Panc1 (cell line): ENCODE results near the gene RNASEH1. TPM values are rescaled to one million over a fixed set of nuclear protein-coding genes. Genes with fewer than 3 reads are reported as not detected.

Source experiments
- ATAC-seq: fragments of 200-7000 bp; cut with Tn5 transposase; 2 replicates; pipeline ENCODE4 v1.9.1; 2020; ENCODE audit warnings: mild to moderate bottlenecking, moderate library complexity
- BruUV-seq: library from RNA; stranded (reverse); fragments of 400-500 nt; replicated peaks from 2 replicates; lab custom pipeline; 2021; lab: Mats Ljungman, UMichigan
- CTCF ChIA-PET: fragments of 300-600 bp; sonication (Branson Sonifier 250); formaldehyde crosslinking; loops from one replicate; lab custom pipeline; 2022; ENCODE audit warnings: antibody characterized with exemption; lab: Charles Lee
- POLR2A ChIA-PET: fragments of 300-600 bp; sonication (Branson Sonifier 250); formaldehyde crosslinking; loops from one replicate; lab custom pipeline; 2022; ENCODE audit warnings: antibody characterized with exemption; lab: Charles Lee
- DNase-seq: peaks from one replicate; pipeline ENCODE4 v3.0.0-alpha.2; 2010; ENCODE audit warnings: low read depth, low spot score
- H3K27ac ChIP-seq: 2 replicates; pipeline ENCODE4 v1.5.1; 2011; ENCODE audit warnings: mild to moderate bottlenecking, low read length, inconsistent platforms
- H3K27me3 ChIP-seq: fragments of 200-500 bp; sonication (Bioruptor generic); 2 replicates; pipeline ENCODE4 v1.6.0; 2014; ENCODE audit warnings: low read length, inconsistent platforms; ENCODE audit not compliant: control insufficient read depth, insufficient read depth
- H3K36me3 ChIP-seq: fragments of 200-500 bp; sonication (Bioruptor generic); 2 replicates; pipeline ENCODE4 v1.5.1; 2014; ENCODE audit warnings: inconsistent platforms, mild to moderate bottlenecking, low read length, moderate library complexity; ENCODE audit not compliant: control insufficient read depth, insufficient read depth
- H3K4me1 ChIP-seq: 2 replicates; pipeline ENCODE4 v1.5.1; 2011; ENCODE audit warnings: inconsistent platforms, mild to moderate bottlenecking, low read length, moderate library complexity; ENCODE audit not compliant: control insufficient read depth, insufficient read depth
- H3K4me3 ChIP-seq, 2 experiments: 2 replicates each; pipeline ENCODE4 v1.5.1; 2011 to 2012; ENCODE audit warnings: low read depth in 2 of 2, low read length in 2 of 2, mild to moderate bottlenecking in 2 of 2, inconsistent platforms in 1 of 2, moderate library complexity in 1 of 2
- H3K9me3 ChIP-seq: fragments of 200-500 bp; sonication (Bioruptor generic); 2 replicates; pipeline ENCODE4 v1.5.1; 2014; ENCODE audit warnings: low read depth, mild to moderate bottlenecking, inconsistent platforms, low read length, moderate library complexity; ENCODE audit not compliant: control insufficient read depth, insufficient read depth
- CTCF ChIP-seq: fragments of 450-650 bp; IDR thresholded peaks from 2 replicates; pipeline ENCODE4 v1.5.1; 2017; ENCODE audit warnings: mild to moderate bottlenecking
- POLR2AphosphoS5 ChIP-seq: IDR thresholded peaks from 2 replicates; pipeline ENCODE4 v1.6.1; 2012; ENCODE audit warnings: mild to moderate bottlenecking, low read depth, low read length, moderate library complexity
- REST ChIP-seq, 2 experiments: IDR thresholded peaks; 2 replicates each; pipeline ENCODE4 v1.6.1; 2011 to 2012; ENCODE audit warnings: low read depth in 2 of 2, control low read depth in 1 of 2, low read length in 1 of 2, mild to moderate bottlenecking in 1 of 2, moderate library complexity in 1 of 2; ENCODE audit not compliant: insufficient read depth in 1 of 2
- SIN3A ChIP-seq: IDR thresholded peaks from 2 replicates; pipeline ENCODE4 v1.6.1; 2012; ENCODE audit warnings: low read depth, mild to moderate bottlenecking, low read length, moderate library complexity, borderline replicate concordance; ENCODE audit not compliant: insufficient read depth
- TCF7L2 ChIP-seq: IDR thresholded peaks from 2 replicates; pipeline ENCODE4 v1.6.1; 2011; ENCODE audit warnings: mild to moderate bottlenecking, low read depth, low read length, inconsistent platforms
- in situ Hi-C: cut with HindIII; loops from 2 replicates; pipeline ENCODE4 v1.10.0; 2016; ENCODE audit warnings: low sequenced_read_pairs, low pct_unique_long_range_greater_than_20kb
- intact Hi-C: fragments of 100-400 bp; cut with micrococcal nuclease; formaldehyde crosslinking; loops from one replicate; pipeline ENCODE4 v1.10.0; 2022; ENCODE audit not compliant: unreplicated experiment
- total RNA-seq: library from RNA; stranded (reverse); gene quantifications from one replicate; pipeline ENCODE4 v1.2.1, GENCODE V29; 2021; ENCODE audit not compliant: unreplicated experiment

RNASEH1 gene
- total RNA-seq, 1 experiment from 2014 or later = 43.7 TPM

GRCh38 chr2:3606028-3606369 lies 47.9 kb upstream of the RNASEH1 start:
- no peak overlapping the region for H3K4me3 ChIP-seq
- intact Hi-C loops = no loop called here
- POLR2A ChIA-PET = no interaction called here
- BruUV-seq = no TSS peak
- in situ Hi-C loops = no loop called here
- H3K4me1 ChIP-seq = peaks cover 8% of the 10 kb centered on the region; the same call in 1 of the 2 replicates
- ATAC-seq (no peak), DNase-seq (no peak)
- no peaks in the 10 kb centered on the region for H3K9me3 ChIP-seq
- CTCF ChIA-PET = no interaction called here
- H3K27me3 ChIP-seq = no peaks in the 10 kb centered on the region
- H3K36me3 ChIP-seq = no peaks in the 10 kb centered on the region
- TF ChIP-seq POLR2AphosphoS5 (no peak), SIN3A (no peak), REST (IDR thresholded peaks at IDR 0.05; ENCODE audit: insufficient read depth in 1 of 2, low read depth in 2 of 2, low read length in 1 of 2) (no peak), TCF7L2 (no peak), CTCF (no peak)
- peak overlapping the region; percentile 71; the same call in 1 of the 2 replicates for H3K27ac ChIP-seq

GRCh38 chr2:3604991-3605961 lies 47.1 kb upstream of the RNASEH1 start:
- in situ Hi-C loops = no loop called here
- no TSS peak for BruUV-seq
- Histone ChIP-seq H3K9me3 (no peaks in the 10 kb centered on the region), H3K27ac (peak overlapping the region; percentile 71; the same call in 1 of the 2 replicates), H3K4me3 (peak overlapping the region in 1 of 2 experiments; percentile 19; a peak in 1 of 4 replicates), H3K27me3 (no peaks in the 10 kb centered on the region), H3K4me1 (peaks cover 8% of the 10 kb centered on the region; the same call in 1 of the 2 replicates), H3K36me3 (no peaks in the 10 kb centered on the region)
- 0 out of 2 replicates have a peak, but pooled peaks have one; percentile 16 for ATAC-seq
- ChIA-PET CTCF (no interaction called here), POLR2A (interaction anchor here (0.7 kb wide), 1 partner anchor 152 kb away, joined by 3 read pairs; no protein-coding TSS in a partner anchor)
- no peak for TF ChIP-seq SIN3A
- DNase-seq = no peak
- intact Hi-C loops = no loop called here
